BJ (cell line): ENCODE measurements around the gene RAPGEF5. TPM values are rescaled to one million over a fixed set of nuclear protein-coding genes. Genes with fewer than 3 reads are reported as not detected.
A peak's percentile ranks its signal among the peaks of the same experiment; 100 is the strongest.
"Not testable (repeated sequence)": the region's sequence is repeated elsewhere in the genome, so short reads cannot be mapped to it uniquely, and the experiment has no call there.

Source experiments
- CTCF ChIA-PET: fragments of 350-600 bp; formaldehyde crosslinking; extraction: SDS; loops from one replicate; lab custom pipeline; 2021; ENCODE audit warnings: antibody characterized with exemption, inconsistent platforms; lab: Yijun Ruan, JAX
- POLR2A ChIA-PET: fragments of 300-600 bp; sonication (Branson Sonifier 250); formaldehyde crosslinking; extraction: SDS; loops from one replicate; lab custom pipeline; 2021; ENCODE audit warnings: antibody characterized with exemption; lab: Charles Lee
- DNase-seq: peaks from one replicate; pipeline ENCODE4 v3.0.0-alpha.2; 2011; ENCODE audit warnings: low read depth
- H3K27me3 ChIP-seq: 2 replicates; pipeline ENCODE4 v1.6.0; 2011; ENCODE audit warnings: low read length; ENCODE audit not compliant: control insufficient read depth, insufficient read depth
- H3K36me3 ChIP-seq: 2 replicates; pipeline ENCODE4 v1.5.1; 2011; ENCODE audit warnings: low read length; ENCODE audit not compliant: control insufficient read depth, insufficient read depth
- H3K4me3 ChIP-seq: 2 replicates; pipeline ENCODE4 v1.5.1; 2011; ENCODE audit warnings: low read depth, mild to moderate bottlenecking, control low read depth, low read length
- CTCF ChIP-seq: IDR thresholded peaks from 2 replicates; pipeline ENCODE4 v1.5.1; 2011; ENCODE audit warnings: low read depth, mild to moderate bottlenecking, control low read depth, inconsistent platforms, low read length, moderate library complexity; ENCODE audit not compliant: insufficient read depth
- polyA plus RNA-seq: library from polyadenylated mRNA; depleted of rRNA; stranded (reverse); fragments of >200 nt; gene quantifications from 2 replicates; pipeline ENCODE4 v1.2.3, GENCODE V29; 2011

The RAPGEF5 gene
- polyA plus RNA-seq, 1 experiment = not detected

- CTCF ChIA-PET = interaction anchor here (0.9 to 2.4 kb wide), 3 partner anchors 14 to 21 kb away, joined by 3 to 7 read pairs (median 5); no protein-coding TSS in a partner anchor
Observed at GRCh38 chr7:22088827-22089226, 268.1 kb downstream of the RAPGEF5 start.

DNA sequence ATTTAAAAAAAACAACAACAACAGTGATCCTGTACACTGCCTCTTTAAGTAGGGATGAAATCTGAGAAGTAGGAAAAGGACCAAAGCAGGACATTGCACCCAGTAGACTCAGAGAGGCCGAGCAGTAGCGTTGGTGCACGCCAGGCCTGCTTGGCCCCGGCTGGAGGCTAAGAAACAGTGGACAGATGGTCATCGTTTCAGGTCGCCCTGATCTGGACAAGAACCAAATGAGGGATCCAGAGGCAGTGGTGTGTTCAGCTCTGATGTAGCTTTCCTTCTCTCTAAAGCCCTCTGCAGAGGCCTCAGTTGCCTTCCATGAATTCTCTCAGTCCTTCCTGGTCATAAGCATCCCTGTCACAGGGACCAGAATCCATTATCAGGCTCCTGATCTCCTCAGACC lies 269.1 kb downstream of the RAPGEF5 start:
- no peak for DNase-seq
- H3K4me3 ChIP-seq = no peak overlapping the region
- H3K36me3 ChIP-seq = no peaks in the 10 kb centered on the region
- TF ChIP-seq CTCF = no peak
- ChIA-PET POLR2A (no interaction called here), CTCF (interaction anchor here (1.9 to 2.4 kb wide), 2 partner anchors 15 to 22 kb away, joined by 5 to 7 read pairs; no protein-coding TSS in a partner anchor)
- no peaks in the 10 kb centered on the region for H3K27me3 ChIP-seq

More at GRCh38 chr7:22088827-22089226, 268.1 kb downstream of the RAPGEF5 start:
- no peak for DNase-seq
- Histone ChIP-seq H3K27me3 (no peaks in the 10 kb centered on the region), H3K36me3 (no peaks in the 10 kb centered on the region), H3K4me3 (no peak overlapping the region)
- POLR2A ChIA-PET = no interaction called here
- no peak for TF ChIP-seq CTCF

DNA sequence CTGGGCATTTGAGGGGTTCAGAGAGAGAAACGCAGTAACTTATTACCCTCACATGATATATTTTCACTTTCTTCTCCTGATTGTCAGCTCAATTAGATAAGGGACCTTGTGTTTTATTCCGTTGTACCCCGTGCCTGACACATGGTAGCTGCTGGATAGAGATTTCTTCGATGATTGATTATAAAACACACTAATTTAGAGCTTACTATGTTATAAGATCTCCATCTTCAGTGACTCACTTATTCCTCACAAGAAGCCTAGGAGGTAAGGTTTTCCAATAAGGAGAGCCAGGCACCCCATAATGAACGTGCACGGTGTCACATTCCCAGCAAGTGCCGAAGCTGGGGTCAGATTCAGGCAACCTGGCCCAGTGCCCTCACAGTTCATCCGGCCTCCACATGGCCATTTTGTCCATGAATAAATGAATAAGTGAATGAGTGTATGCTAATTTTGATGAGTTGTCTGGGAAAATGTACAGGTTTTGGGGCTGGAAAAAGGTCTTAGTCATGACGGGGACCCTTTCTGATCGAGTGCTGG lies 273.2 kb downstream of the RAPGEF5 start:
- Histone ChIP-seq H3K4me3 (peak overlapping the region; percentile 60), H3K27me3 (no peaks in the 10 kb centered on the region), H3K36me3 (no peaks in the 10 kb centered on the region)
- ChIA-PET POLR2A (interaction anchor here (0.7 to 1.0 kb wide), 2 partner anchors 11 to 417 kb away, joined by 4 to 6 read pairs; no protein-coding TSS in a partner anchor), CTCF (interaction anchor here (0.6 to 2.8 kb wide), 22 partner anchors 8 to 1305 kb away, joined by 3 to 25 read pairs (median 4); no protein-coding TSS in a partner anchor)
- DNase-seq = no peak
- TF ChIP-seq CTCF = no peak

- TF ChIP-seq CTCF = peak; percentile 88
- ChIA-PET POLR2A (no interaction called here), CTCF (interaction anchor here (0.7 to 2.8 kb wide), 27 partner anchors 8 to 1305 kb away, joined by 3 to 25 read pairs (median 4); no protein-coding TSS in a partner anchor)
- no peaks in the 10 kb centered on the region for H3K36me3 ChIP-seq
- peak overlapping the region; percentile 60 for H3K4me3 ChIP-seq
- DNase-seq = peak; percentile 19
- no peaks in the 10 kb centered on the region for H3K27me3 ChIP-seq
Observed at GRCh38 chr7:22082886-22083703, 273.9 kb downstream of the RAPGEF5 start.

DNA sequence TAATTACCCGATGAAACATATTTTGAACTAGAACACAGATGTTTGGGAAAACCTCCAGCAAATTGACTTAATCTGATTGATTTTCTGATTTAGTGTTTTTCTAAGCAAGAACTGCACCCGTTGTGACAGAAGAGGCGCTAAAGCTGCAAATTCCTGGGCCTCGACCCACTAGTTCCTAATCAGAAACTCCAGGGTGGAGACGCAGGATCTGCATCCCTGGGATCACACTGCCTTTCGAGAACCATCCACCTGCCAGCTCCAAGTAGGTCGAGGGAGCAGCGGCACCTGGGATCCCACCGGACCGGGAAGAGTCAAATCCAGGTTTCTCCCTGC lies 274.4 kb downstream of the RAPGEF5 start:
- ChIA-PET POLR2A (no interaction called here), CTCF (interaction anchor here (0.8 to 2.8 kb wide), 12 partner anchors 8 to 1304 kb away, joined by 3 to 25 read pairs (median 5); no protein-coding TSS in a partner anchor)

DNA sequence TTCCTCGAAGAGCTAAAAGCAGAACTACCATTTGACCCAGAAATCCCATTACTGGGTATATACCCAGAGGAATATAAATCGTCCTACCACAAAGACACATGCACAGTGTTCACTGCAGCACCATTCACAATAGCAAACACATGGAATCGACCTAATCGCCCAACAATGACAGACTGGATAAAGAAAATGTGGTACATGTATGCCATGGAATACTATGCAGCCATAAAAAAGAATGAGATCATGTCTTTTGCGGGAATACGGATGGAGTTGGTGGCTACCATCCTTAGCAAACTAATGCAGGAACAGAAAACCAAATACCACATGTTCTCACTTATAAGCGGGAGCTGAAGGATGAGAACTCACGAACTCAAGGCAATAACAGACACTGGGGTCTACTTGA lies 276.7 kb downstream of the RAPGEF5 start:
- DNase-seq, POLR2A ChIA-PET, H3K36me3 ChIP-seq, H3K27me3 ChIP-seq, H3K4me3 ChIP-seq: not testable (repeated sequence)
- CTCF ChIA-PET = interaction anchor here (1.3 to 2.0 kb wide), 2 partner anchors 30 to 826 kb away, joined by 3 to 5 read pairs; no protein-coding TSS in a partner anchor

More for the DNA sequence above, 274.4 kb downstream of the RAPGEF5 start:
- Histone ChIP-seq H3K27me3 (no peaks in the 10 kb centered on the region), H3K4me3 (peak overlapping the region; percentile 60), H3K36me3 (no peaks in the 10 kb centered on the region)
- no peak for TF ChIP-seq CTCF
- no peak for DNase-seq

DNA sequence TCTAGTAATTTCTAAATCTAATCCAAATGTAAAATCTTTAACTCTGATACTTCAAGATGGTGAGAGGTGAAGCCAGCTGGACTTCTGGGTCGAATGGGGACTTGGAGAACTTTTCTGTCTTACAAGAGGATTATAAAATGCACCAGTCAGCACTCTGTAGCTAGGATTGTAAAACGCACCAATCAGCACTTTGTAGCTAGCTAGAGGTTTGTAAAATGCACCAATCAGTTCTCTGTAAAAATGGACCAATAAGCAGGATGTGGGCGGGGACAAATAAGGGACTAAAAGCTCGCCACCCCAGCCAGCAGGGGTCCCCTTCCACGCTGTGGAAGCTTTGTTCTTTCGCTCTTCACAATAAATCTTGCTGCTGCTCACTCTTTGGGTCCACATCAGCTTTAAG lies 278.1 kb downstream of the RAPGEF5 start:
- H3K36me3 ChIP-seq, POLR2A ChIA-PET, H3K4me3 ChIP-seq, H3K27me3 ChIP-seq, DNase-seq: not testable (repeated sequence)
- CTCF ChIA-PET = interaction anchor here (0.6 to 1.3 kb wide), 3 partner anchors 31 to 1455 kb away, joined by 3 to 5 read pairs (median 3); no protein-coding TSS in a partner anchor
